A549 (cell line): ENCODE data around the gene RAB5IF. TPM values are rescaled to one million over a fixed set of nuclear protein-coding genes. Genes with fewer than 3 reads are reported as not detected.
A peak's percentile ranks its signal among the peaks of the same experiment; 100 is the strongest.

Experiments
- ATAC-seq, 2 experiments: fragments of 200-7000 bp in 1 of 2; fragments of >200 bp in 1 of 2; cut with Nextera tagmentation in 1 of 2; cut with Tn5 transposase in 1 of 2; 3 replicates each; pipeline versions ENCODE4 v1.8.0 to v1.9.1; 2018 to 2020; ENCODE audit warnings: mild to moderate bottlenecking in 1 of 2, moderate library complexity in 1 of 2
- CTCF ChIA-PET: fragments of 300-600 bp; sonication (Branson Sonifier 250); formaldehyde crosslinking; extraction: SDS; loops from one replicate; lab custom pipeline; 2021; ENCODE audit warnings: antibody characterized with exemption, inconsistent platforms; lab: Yijun Ruan, JAX
- POLR2A ChIA-PET: fragments of 350-600 bp; formaldehyde crosslinking; extraction: SDS; loops from one replicate; lab custom pipeline; 2021; ENCODE audit warnings: antibody characterized with exemption, inconsistent platforms; lab: Yijun Ruan, JAX
- DNase-seq, 2 experiments: peaks; one replicate each; pipeline versions ENCODE4 v3.0.0 to v3.0.0-alpha.2; 2011 to 2016; ENCODE audit warnings: low read depth in 1 of 2, low spot score in 1 of 2
- FAIRE-seq: peaks from 2 replicates; lab custom pipeline; 2011; peaks lifted over from hg19 to GRCh38; lab: Jason Lieb, UNC
- H3K27ac ChIP-seq, 2 experiments: fragments of >200 bp; sonication (Bioruptor Twin); formaldehyde crosslinking; 3 replicates each; pipeline ENCODE4 v1.5.1; 2016 to 2017
- H3K4me1 ChIP-seq: fragments of >200 bp; sonication (Bioruptor Twin); formaldehyde crosslinking; 3 replicates; pipeline ENCODE4 v1.6.1; 2016
- H3K4me2 ChIP-seq: fragments of >200 bp; sonication (Bioruptor Twin); formaldehyde crosslinking; 3 replicates; pipeline ENCODE4 v1.6.1; 2016
- H3K4me3 ChIP-seq: fragments of >200 bp; sonication (Bioruptor Twin); formaldehyde crosslinking; 3 replicates; pipeline ENCODE4 v1.5.1; 2016
- H3K9me3 ChIP-seq: fragments of >200 bp; sonication (Bioruptor Twin); formaldehyde crosslinking; 3 replicates; pipeline ENCODE4 v1.6.1; 2016
- BCL3 ChIP-seq: fragments of >200 bp; sonication (Bioruptor Twin); formaldehyde crosslinking; IDR thresholded peaks from 3 replicates; pipeline ENCODE4 v1.6.1; 2016
- BHLHE40 ChIP-seq: IDR thresholded peaks from 2 replicates; pipeline ENCODE4 v1.6.1; 2012; ENCODE audit warnings: low read depth, low read length, inconsistent platforms
- CBX2 ChIP-seq: fragments of 200-600 bp; sonication (generic); IDR thresholded peaks from 2 replicates; pipeline ENCODE4 v1.6.1; 2016; ENCODE audit warnings: low read depth, mild to moderate bottlenecking, borderline replicate concordance
- ELK1 ChIP-seq: fragments of 150-350 bp; IDR thresholded peaks from 2 replicates; pipeline ENCODE4 v1.6.1; 2014; ENCODE audit warnings: low read depth, mild to moderate bottlenecking, low read length
- EP300 ChIP-seq, 2 experiments: fragments of >200 bp; sonication (Bioruptor Twin); formaldehyde crosslinking; IDR thresholded peaks; 2 replicates in 1 of 2; 3 replicates in 1 of 2; pipeline ENCODE4 v1.6.1; 2016 to 2017
- FOSL2 ChIP-seq, 2 experiments: fragments of 450-650 bp in 1 of 2; fragments of >200 bp in 1 of 2; sonication (Bioruptor Twin) in 1 of 2; formaldehyde crosslinking; IDR thresholded peaks; 2 replicates each; pipeline versions ENCODE4 v1.5.0 to v1.6.1; 2016 to 2020; ENCODE audit warnings: mild to moderate bottlenecking in 1 of 2, moderate library complexity in 1 of 2
- HDAC2 ChIP-seq: fragments of 200-600 bp; sonication (generic); IDR thresholded peaks from 2 replicates; pipeline ENCODE4 v1.6.1; 2016
- HEYL ChIP-seq: fragments of 250-450 bp; sonication (Bioruptor Pico); IDR thresholded peaks from 2 replicates; pipeline ENCODE4 v1.8.0; 2021; ENCODE audit warnings: mild to moderate bottlenecking, moderate library complexity
- KDM5A ChIP-seq: fragments of 200-600 bp; sonication (generic); IDR thresholded peaks from 2 replicates; pipeline ENCODE4 v1.6.1; 2016; ENCODE audit warnings: antibody characterized with exemption, mild to moderate bottlenecking
- MAFK ChIP-seq: fragments of 450-650 bp; IDR thresholded peaks from 2 replicates; pipeline ENCODE4 v1.6.1; 2014; ENCODE audit not compliant: partially characterized antibody
- MAZ ChIP-seq: fragments of 150-350 bp; IDR thresholded peaks from 2 replicates; pipeline ENCODE4 v1.6.1; 2014; ENCODE audit warnings: antibody characterized with exemption, low read depth, low read length, borderline replicate concordance
- NFE2L2 ChIP-seq: fragments of 150-350 bp; conservative IDR thresholded peaks from 2 replicates; pipeline ENCODE4 v1.6.1; 2014; ENCODE audit warnings: low read length
- NR3C1 ChIP-seq: fragments of >200 bp; sonication (Bioruptor Twin); formaldehyde crosslinking; IDR thresholded peaks from 3 replicates; pipeline ENCODE4 v1.6.1; 2017
- POLR2AphosphoS2 ChIP-seq: conservative IDR thresholded peaks from 2 replicates; pipeline ENCODE4 v1.6.1; 2012; ENCODE audit warnings: low read length, improper control_type of control experiment, inconsistent platforms
- SMC3 ChIP-seq: fragments of >200 bp; sonication (Bioruptor Twin); formaldehyde crosslinking; IDR thresholded peaks from 3 replicates; pipeline ENCODE4 v1.6.1; 2018; ENCODE audit warnings: inconsistent platforms
- USF2 ChIP-seq: fragments of 450-650 bp; IDR thresholded peaks from 2 replicates; pipeline ENCODE4 v1.6.1; 2014; ENCODE audit warnings: antibody characterized with exemption
- ZFP36 ChIP-seq: fragments of 450-650 bp; IDR thresholded peaks from 2 replicates; pipeline ENCODE4 v1.6.1; 2014; ENCODE audit warnings: borderline replicate concordance; ENCODE audit not compliant: partially characterized antibody
- ZNF302 ChIP-seq: fragments of 250-450 bp; sonication (Bioruptor Pico); IDR thresholded peaks from 2 replicates; pipeline ENCODE4 v1.9.0; 2021; ENCODE audit warnings: inconsistent platforms, mild to moderate bottlenecking, moderate library complexity
- ZSCAN20 ChIP-seq: fragments of 250-450 bp; sonication (Bioruptor Pico); IDR thresholded peaks from 2 replicates; pipeline ENCODE4 v1.8.0; 2022; ENCODE audit warnings: mild to moderate bottlenecking, moderate library complexity
- WGBS: methylation state at CpG from one replicate; pipeline ENCODE4 v1.1.6; 2017; ENCODE audit errors: missing lambda C conversion rate; 5-methylcytosine and 5-hydroxymethylcytosine counted together
- polyA plus RNA-seq, 4 experiments: library from polyadenylated mRNA; depleted of rRNA in 3 of 4; stranded (reverse); fragments of >200 nt; fragmentation: RNase III in 1 of 4; extraction: RNeasy Plus Mini Kit Qiagen cat#74134 plus additional on column Dnase treatment in 1 of 4; gene quantifications; 2 replicates in 3 of 4; 3 replicates in 1 of 4; pipeline ENCODE4 v1.2.3, GENCODE V29; 2011 to 2017
- TF ChIP-seq, protein P1 (sequence below): IDR thresholded peaks from 2 replicates; pipeline ENCODE4 v1.6.1; 2012; ENCODE audit warnings: low read depth, borderline replicate concordance
- TF ChIP-seq, protein P2 (sequence below): fragments of >200 bp; sonication (Bioruptor Twin); formaldehyde crosslinking; IDR thresholded peaks from 3 replicates; pipeline ENCODE4 v1.5.1; 2016
- TF ChIP-seq, protein P3 (sequence below): fragments of 250-450 bp; sonication (Bioruptor Pico); IDR thresholded peaks from 2 replicates; pipeline ENCODE4 v1.5.0; 2021; ENCODE audit warnings: mild to moderate bottlenecking, moderate library complexity, borderline replicate concordance

RAB5IF gene
- polyA plus RNA-seq, 2 of the 4 experiments (the other 2 are of a cell fraction), result 246 to 345 TPM

GRCh38 chr20:36624068-36624943, 18.7 kb downstream of the RAB5IF start:
- Histone ChIP-seq H3K27ac (peak overlapping the region in 1 of 2 experiments; percentile 22; a peak in 1 of 6 replicates), H3K9me3 (no peaks in the 10 kb centered on the region), H3K4me1 (no peaks in the 10 kb centered on the region), H3K4me3 (no peak overlapping the region), H3K4me2 (0 out of 3 replicates have a peak overlapping the region, but pooled peaks have one; percentile 3)
- no peak for DNase-seq
- no peak for FAIRE-seq
- TF ChIP-seq SMC3, result no peak
- no peak for TF ChIP-seq CBX2
- TF ChIP-seq ZSCAN20 (CRISPR knock-in tag), result no peak
- TF ChIP-seq, protein P1, sequence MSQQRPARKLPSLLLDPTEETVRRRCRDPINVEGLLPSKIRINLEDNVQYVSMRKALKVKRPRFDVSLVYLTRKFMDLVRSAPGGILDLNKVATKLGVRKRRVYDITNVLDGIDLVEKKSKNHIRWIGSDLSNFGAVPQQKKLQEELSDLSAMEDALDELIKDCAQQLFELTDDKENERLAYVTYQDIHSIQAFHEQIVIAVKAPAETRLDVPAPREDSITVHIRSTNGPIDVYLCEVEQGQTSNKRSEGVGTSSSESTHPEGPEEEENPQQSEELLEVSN, result no peak
- TF ChIP-seq ZNF302, result no peak
- no peak for TF ChIP-seq HEYL
- TF ChIP-seq BCL3, result no peak
- 65% methylated on average over 14 of the region's 14 CpGs for WGBS
- ChIA-PET POLR2A (no interaction called here), CTCF (interaction anchor here (0.9 to 3.7 kb wide), 5 partner anchors 12 to 150 kb away, joined by 3 to 15 read pairs (median 3); partner anchors contain the start of gene RAB5IF)
- ATAC-seq, result peak; percentile 63 to 72; a peak in 4 of 6 replicates

DNA sequence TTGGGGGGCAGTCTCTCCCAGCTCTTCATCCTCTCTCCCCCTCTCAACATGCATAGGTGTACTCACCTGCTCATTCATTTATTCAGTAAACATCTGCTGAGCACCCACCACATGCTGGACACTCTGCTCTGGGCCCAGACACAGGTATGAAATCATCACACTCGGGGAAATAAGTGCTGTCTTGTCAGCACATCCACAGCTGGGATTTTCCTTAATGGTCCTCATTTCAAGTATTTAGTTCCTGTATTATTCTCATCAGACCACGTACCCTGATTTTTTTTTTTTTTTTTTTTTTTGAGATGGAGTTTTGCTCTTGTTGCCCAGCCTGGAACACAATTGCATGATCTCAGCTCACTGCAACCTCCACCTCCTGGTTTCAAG, 19.4 kb downstream of the RAB5IF start:
- FAIRE-seq (no peak), ATAC-seq (no peak; a peak in 1 of 6 replicates), DNase-seq (no peak)
- no peak for TF ChIP-seq NR3C1
- TF ChIP-seq ELK1, result no peak
- TF ChIP-seq HDAC2, result no peak
- no peak for TF ChIP-seq USF2
- no peak for TF ChIP-seq MAFK
- TF ChIP-seq, protein P2, sequence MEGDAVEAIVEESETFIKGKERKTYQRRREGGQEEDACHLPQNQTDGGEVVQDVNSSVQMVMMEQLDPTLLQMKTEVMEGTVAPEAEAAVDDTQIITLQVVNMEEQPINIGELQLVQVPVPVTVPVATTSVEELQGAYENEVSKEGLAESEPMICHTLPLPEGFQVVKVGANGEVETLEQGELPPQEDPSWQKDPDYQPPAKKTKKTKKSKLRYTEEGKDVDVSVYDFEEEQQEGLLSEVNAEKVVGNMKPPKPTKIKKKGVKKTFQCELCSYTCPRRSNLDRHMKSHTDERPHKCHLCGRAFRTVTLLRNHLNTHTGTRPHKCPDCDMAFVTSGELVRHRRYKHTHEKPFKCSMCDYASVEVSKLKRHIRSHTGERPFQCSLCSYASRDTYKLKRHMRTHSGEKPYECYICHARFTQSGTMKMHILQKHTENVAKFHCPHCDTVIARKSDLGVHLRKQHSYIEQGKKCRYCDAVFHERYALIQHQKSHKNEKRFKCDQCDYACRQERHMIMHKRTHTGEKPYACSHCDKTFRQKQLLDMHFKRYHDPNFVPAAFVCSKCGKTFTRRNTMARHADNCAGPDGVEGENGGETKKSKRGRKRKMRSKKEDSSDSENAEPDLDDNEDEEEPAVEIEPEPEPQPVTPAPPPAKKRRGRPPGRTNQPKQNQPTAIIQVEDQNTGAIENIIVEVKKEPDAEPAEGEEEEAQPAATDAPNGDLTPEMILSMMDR, result no peak
- no peak for TF ChIP-seq MAZ
- no peaks in the 10 kb centered on the region for H3K9me3 ChIP-seq
- ChIA-PET CTCF (interaction anchor here (0.9 to 3.7 kb wide), 4 partner anchors 13 to 150 kb away, joined by 3 to 15 read pairs (median 4); partner anchors contain the start of gene RAB5IF), POLR2A (no interaction called here)
- H3K27ac ChIP-seq, result peak overlapping the region in 1 of 2 experiments; percentile 22; a peak in 1 of 6 replicates
- no peak overlapping the region for H3K4me2 ChIP-seq
- H3K4me1 ChIP-seq, result no peaks in the 10 kb centered on the region
- WGBS, result 78% methylated on average over 2 of the region's 2 CpGs
- H3K4me3 ChIP-seq, result no peak overlapping the region

GRCh38 chr20:36628076-36628475, 22.5 kb downstream of the RAB5IF start:
- WGBS, result 85% methylated on average over 7 of the region's 7 CpGs
- Histone ChIP-seq H3K4me1 (no peaks in the 10 kb centered on the region), H3K4me3 (no peak overlapping the region), H3K27ac (no peak overlapping the region), H3K9me3 (no peaks in the 10 kb centered on the region), H3K4me2 (no peak overlapping the region)
- ChIA-PET CTCF (interaction anchor here (1.0 to 1.4 kb wide), 2 partner anchors 12 to 38 kb away, joined by 3 to 4 read pairs; no protein-coding TSS in a partner anchor), POLR2A (no interaction called here)
- DNase-seq, result no peak
- ATAC-seq, result no peak
- no peak for FAIRE-seq
- no peak for TF ChIP-seq ZFP36
- TF ChIP-seq FOSL2 (IDR thresholded peaks at IDR 0.05), result no peak
- no peak for TF ChIP-seq FOSL2 (CRISPR knock-in tag; IDR thresholded peaks at IDR 0.05)
- no peak for TF ChIP-seq BCL3
- no peak for TF ChIP-seq SMC3
- TF ChIP-seq BHLHE40, result no peak
- TF ChIP-seq EP300 (IDR thresholded peaks at IDR 0.05), result no peak
- TF ChIP-seq NFE2L2, result no peak
- TF ChIP-seq KDM5A, result no peak
- no peak for TF ChIP-seq HDAC2
- TF ChIP-seq, protein P3, sequence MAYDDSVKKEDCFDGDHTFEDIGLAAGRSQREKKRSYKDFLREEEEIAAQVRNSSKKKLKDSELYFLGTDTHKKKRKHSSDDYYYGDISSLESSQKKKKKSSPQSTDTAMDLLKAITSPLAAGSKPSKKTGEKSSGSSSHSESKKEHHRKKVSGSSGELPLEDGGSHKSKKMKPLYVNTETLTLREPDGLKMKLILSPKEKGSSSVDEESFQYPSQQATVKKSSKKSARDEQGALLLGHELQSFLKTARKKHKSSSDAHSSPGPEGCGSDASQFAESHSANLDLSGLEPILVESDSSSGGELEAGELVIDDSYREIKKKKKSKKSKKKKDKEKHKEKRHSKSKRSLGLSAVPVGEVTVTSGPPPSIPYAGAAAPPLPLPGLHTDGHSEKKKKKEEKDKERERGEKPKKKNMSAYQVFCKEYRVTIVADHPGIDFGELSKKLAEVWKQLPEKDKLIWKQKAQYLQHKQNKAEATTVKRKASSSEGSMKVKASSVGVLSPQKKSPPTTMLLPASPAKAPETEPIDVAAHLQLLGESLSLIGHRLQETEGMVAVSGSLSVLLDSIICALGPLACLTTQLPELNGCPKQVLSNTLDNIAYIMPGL (CRISPR knock-in tag), result no peak
- TF ChIP-seq POLR2AphosphoS2, result no peak
